Neural cell (in vitro differentiated cells): ENCODE data around the gene IL24. TPM values are rescaled to one million over a fixed set of nuclear protein-coding genes. Genes with fewer than 3 reads are reported as not detected.

Experiments
- H2AFZ ChIP-seq: fragments of 200-600, 300-800 bp; sonication (generic), shearing (Covaris generic); 2 replicates; pipeline ENCODE4 v1.6.0; 2014; ENCODE audit warnings: low read depth, mild to moderate bottlenecking, antibody characterized with exemption, low read length, moderate library complexity
- H3F3A ChIP-seq: fragments of 200-600 bp; shearing (Covaris generic); 2 replicates; pipeline ENCODE4 v1.6.1; 2016; ENCODE audit warnings: mild to moderate bottlenecking, moderate library complexity, mixed read lengths, antibody characterized with exemption, low read length; ENCODE audit not compliant: insufficient read depth, poor library complexity, severe bottlenecking
- H3K27ac ChIP-seq: fragments of 200-600, 300-800 bp; sonication (generic), shearing (Covaris generic); 2 replicates; pipeline ENCODE4 v1.5.1; 2014; ENCODE audit warnings: mild to moderate bottlenecking, low read length, moderate library complexity
- H3K27me3 ChIP-seq: fragments of 300-800, 200-600 bp; sonication (generic), shearing (Covaris generic); 2 replicates; pipeline ENCODE4 v1.6.0; 2014; ENCODE audit warnings: mild to moderate bottlenecking, low read depth, low read length, moderate library complexity; ENCODE audit not compliant: insufficient read depth
- H3K36me3 ChIP-seq: fragments of 300-800, 200-600 bp; sonication (generic), shearing (Covaris generic); 2 replicates; pipeline ENCODE4 v1.5.1; 2014; ENCODE audit warnings: mild to moderate bottlenecking, antibody characterized with exemption, low read length, moderate library complexity; ENCODE audit not compliant: insufficient read depth
- H3K4me2 ChIP-seq: fragments of 300-800, 200-600 bp; sonication (generic), shearing (Covaris generic); 2 replicates; pipeline ENCODE4 v1.6.0; 2014; ENCODE audit warnings: mild to moderate bottlenecking, low read length
- H3K4me3 ChIP-seq: fragments of 300-800, 200-600 bp; sonication (generic), shearing (Covaris generic); 2 replicates; pipeline ENCODE4 v1.5.1; 2014; ENCODE audit warnings: mild to moderate bottlenecking, low read length, moderate library complexity
- H3K79me2 ChIP-seq: fragments of 200-600 bp; shearing (Covaris generic); replicated peaks from 2 replicates; pipeline ENCODE4 v1.6.0; 2014; ENCODE audit warnings: mild to moderate bottlenecking, low read length, moderate library complexity; ENCODE audit not compliant: insufficient read depth
- H3K9ac ChIP-seq: fragments of 300-800, 200-600 bp; sonication (generic), shearing (Covaris generic); 2 replicates; pipeline ENCODE4 v1.6.1; 2016; ENCODE audit warnings: mild to moderate bottlenecking, low read length, mixed read lengths
- H3K9me2 ChIP-seq: fragments of 200-600 bp; shearing (Covaris generic); 2 replicates; pipeline ENCODE4 v1.6.1; 2016; ENCODE audit warnings: mild to moderate bottlenecking, low read length, mixed read lengths; ENCODE audit not compliant: insufficient read depth
- H3K9me3 ChIP-seq: fragments of 200-600, 300-800 bp; sonication (generic), shearing (Covaris generic); 2 replicates; pipeline ENCODE4 v1.6.1; 2016; ENCODE audit warnings: mild to moderate bottlenecking, mixed run types, low read length, moderate library complexity, mixed read lengths
- H4K20me1 ChIP-seq: fragments of 200-600 bp; shearing (Covaris generic); 2 replicates; pipeline ENCODE4 v1.6.1; 2016; ENCODE audit warnings: mild to moderate bottlenecking, mixed run types; ENCODE audit not compliant: insufficient read depth
- EP300 ChIP-seq: fragments of 450-650 bp; conservative IDR thresholded peaks from 2 replicates; pipeline ENCODE4 v1.6.1; 2014; ENCODE audit warnings: antibody characterized with exemption, mild to moderate bottlenecking, moderate library complexity; ENCODE audit not compliant: poor library complexity, severe bottlenecking
- EZH2 ChIP-seq: fragments of 200-600, 300-800 bp; shearing (Covaris generic), sonication (generic); IDR thresholded peaks from 2 replicates; pipeline ENCODE4 v1.6.1; 2014; ENCODE audit warnings: antibody characterized with exemption, low read length, borderline replicate concordance, mild to moderate bottlenecking; ENCODE audit not compliant: insufficient read depth, poor library complexity, severe bottlenecking
- MXI1 ChIP-seq: fragments of 450-650 bp; conservative IDR thresholded peaks from 2 replicates; pipeline ENCODE4 v1.6.1; 2014; ENCODE audit warnings: antibody characterized with exemption, mild to moderate bottlenecking; ENCODE audit not compliant: poor library complexity, severe bottlenecking
- POLR2AphosphoS5 ChIP-seq: IDR thresholded peaks from 2 replicates; pipeline ENCODE4 v1.6.1; 2012
- RAD21 ChIP-seq: fragments of 450-650 bp; conservative IDR thresholded peaks from 2 replicates; pipeline ENCODE4 v1.6.1; 2014; ENCODE audit warnings: antibody characterized with exemption, mild to moderate bottlenecking, moderate library complexity
- SMC3 ChIP-seq: fragments of 450-650 bp; conservative IDR thresholded peaks from 2 replicates; pipeline ENCODE4 v1.6.1; 2014; ENCODE audit warnings: antibody characterized with exemption, mild to moderate bottlenecking, moderate library complexity; ENCODE audit not compliant: poor library complexity
- TAF1 ChIP-seq: IDR thresholded peaks from 2 replicates; pipeline ENCODE4 v1.6.1; 2012; ENCODE audit warnings: low read depth
- polyA plus RNA-seq: library from polyadenylated mRNA; depleted of rRNA; stranded (reverse); fragments of >200 nt; gene quantifications from 2 replicates; pipeline ENCODE4 v1.2.3, GENCODE V29; 2014
- TF ChIP-seq, protein P1 (sequence below): IDR thresholded peaks from 2 replicates; pipeline ENCODE4 v1.6.1; 2012; ENCODE audit warnings: borderline replicate concordance
- TF ChIP-seq, protein P2 (sequence below): fragments of 450-650 bp; IDR thresholded peaks from 2 replicates; pipeline ENCODE4 v1.5.1; 2014; ENCODE audit warnings: antibody characterized with exemption, mild to moderate bottlenecking, moderate library complexity; ENCODE audit not compliant: poor library complexity, severe bottlenecking

The IL24 gene
- polyA plus RNA-seq, 1 donor from 2014 or later: not detected

DNA sequence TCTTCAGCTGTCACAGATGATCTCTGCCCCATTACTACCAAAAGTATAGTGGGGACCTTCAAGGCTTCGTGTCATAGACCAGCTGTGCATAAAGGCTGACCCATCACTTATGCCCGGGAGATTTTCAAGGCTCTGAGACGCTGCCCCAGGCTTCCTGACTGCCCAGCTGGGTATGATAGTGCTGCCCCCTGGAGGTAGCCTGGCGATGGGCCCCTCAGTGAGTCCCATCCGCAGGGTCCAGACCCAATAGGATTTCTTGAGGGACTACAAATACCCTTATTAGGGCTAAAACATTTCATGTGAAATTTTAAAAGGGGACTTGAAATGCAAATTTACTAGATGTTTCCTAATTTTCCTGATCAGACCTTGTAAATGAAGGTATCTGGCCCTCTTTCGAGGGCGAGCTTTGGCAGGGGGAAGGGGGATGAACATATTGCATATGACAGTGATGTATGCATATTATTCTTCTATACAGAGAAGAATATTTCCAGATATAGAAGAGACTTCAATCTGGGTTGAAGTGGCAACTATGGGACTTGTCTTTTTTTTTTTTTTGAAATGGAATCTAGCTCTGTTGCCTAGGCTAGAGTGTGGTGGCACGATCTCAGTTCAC is 36.2 kb downstream of the IL24 start:
- H3K79me2 ChIP-seq: no peaks in the 10 kb centered on the region
- no peaks in the 10 kb centered on the region for H3K9me3 ChIP-seq
- H3K36me3 ChIP-seq: no peaks in the 10 kb centered on the region
- no peaks in the 10 kb centered on the region for H4K20me1 ChIP-seq
- H2AFZ ChIP-seq: no peak overlapping the region
- H3K27me3 ChIP-seq: no peaks in the 10 kb centered on the region
- H3K4me2 ChIP-seq: no peak overlapping the region
- H3K9ac ChIP-seq: no peak overlapping the region
- no peak overlapping the region for H3K4me3 ChIP-seq
- no peaks in the 10 kb centered on the region for H3K9me2 ChIP-seq
- TF ChIP-seq TAF1: no peak
- TF ChIP-seq MXI1: no peak
- TF ChIP-seq SMC3: no peak
- TF ChIP-seq EP300: no peak
- no peak for TF ChIP-seq EZH2
- TF ChIP-seq RAD21: no peak
- TF ChIP-seq, protein P1, sequence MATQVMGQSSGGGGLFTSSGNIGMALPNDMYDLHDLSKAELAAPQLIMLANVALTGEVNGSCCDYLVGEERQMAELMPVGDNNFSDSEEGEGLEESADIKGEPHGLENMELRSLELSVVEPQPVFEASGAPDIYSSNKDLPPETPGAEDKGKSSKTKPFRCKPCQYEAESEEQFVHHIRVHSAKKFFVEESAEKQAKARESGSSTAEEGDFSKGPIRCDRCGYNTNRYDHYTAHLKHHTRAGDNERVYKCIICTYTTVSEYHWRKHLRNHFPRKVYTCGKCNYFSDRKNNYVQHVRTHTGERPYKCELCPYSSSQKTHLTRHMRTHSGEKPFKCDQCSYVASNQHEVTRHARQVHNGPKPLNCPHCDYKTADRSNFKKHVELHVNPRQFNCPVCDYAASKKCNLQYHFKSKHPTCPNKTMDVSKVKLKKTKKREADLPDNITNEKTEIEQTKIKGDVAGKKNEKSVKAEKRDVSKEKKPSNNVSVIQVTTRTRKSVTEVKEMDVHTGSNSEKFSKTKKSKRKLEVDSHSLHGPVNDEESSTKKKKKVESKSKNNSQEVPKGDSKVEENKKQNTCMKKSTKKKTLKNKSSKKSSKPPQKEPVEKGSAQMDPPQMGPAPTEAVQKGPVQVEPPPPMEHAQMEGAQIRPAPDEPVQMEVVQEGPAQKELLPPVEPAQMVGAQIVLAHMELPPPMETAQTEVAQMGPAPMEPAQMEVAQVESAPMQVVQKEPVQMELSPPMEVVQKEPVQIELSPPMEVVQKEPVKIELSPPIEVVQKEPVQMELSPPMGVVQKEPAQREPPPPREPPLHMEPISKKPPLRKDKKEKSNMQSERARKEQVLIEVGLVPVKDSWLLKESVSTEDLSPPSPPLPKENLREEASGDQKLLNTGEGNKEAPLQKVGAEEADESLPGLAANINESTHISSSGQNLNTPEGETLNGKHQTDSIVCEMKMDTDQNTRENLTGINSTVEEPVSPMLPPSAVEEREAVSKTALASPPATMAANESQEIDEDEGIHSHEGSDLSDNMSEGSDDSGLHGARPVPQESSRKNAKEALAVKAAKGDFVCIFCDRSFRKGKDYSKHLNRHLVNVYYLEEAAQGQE: no peak
- TF ChIP-seq, protein P2, sequence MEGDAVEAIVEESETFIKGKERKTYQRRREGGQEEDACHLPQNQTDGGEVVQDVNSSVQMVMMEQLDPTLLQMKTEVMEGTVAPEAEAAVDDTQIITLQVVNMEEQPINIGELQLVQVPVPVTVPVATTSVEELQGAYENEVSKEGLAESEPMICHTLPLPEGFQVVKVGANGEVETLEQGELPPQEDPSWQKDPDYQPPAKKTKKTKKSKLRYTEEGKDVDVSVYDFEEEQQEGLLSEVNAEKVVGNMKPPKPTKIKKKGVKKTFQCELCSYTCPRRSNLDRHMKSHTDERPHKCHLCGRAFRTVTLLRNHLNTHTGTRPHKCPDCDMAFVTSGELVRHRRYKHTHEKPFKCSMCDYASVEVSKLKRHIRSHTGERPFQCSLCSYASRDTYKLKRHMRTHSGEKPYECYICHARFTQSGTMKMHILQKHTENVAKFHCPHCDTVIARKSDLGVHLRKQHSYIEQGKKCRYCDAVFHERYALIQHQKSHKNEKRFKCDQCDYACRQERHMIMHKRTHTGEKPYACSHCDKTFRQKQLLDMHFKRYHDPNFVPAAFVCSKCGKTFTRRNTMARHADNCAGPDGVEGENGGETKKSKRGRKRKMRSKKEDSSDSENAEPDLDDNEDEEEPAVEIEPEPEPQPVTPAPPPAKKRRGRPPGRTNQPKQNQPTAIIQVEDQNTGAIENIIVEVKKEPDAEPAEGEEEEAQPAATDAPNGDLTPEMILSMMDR: no peak
- TF ChIP-seq POLR2AphosphoS5: no peak
- no peaks in the 10 kb centered on the region for H3F3A ChIP-seq
- no peak overlapping the region for H3K27ac ChIP-seq

- Histone ChIP-seq H3K9ac (no peak overlapping the region), H3K4me2 (no peak overlapping the region), H2AFZ (no peak overlapping the region), H3K27me3 (no peaks in the 10 kb centered on the region), H4K20me1 (no peaks in the 10 kb centered on the region), H3K36me3 (no peaks in the 10 kb centered on the region), H3K27ac (no peak overlapping the region), H3K9me2 (no peaks in the 10 kb centered on the region), H3K4me3 (no peak overlapping the region), H3K79me2 (no peaks in the 10 kb centered on the region), H3K9me3 (no peaks in the 10 kb centered on the region), H3F3A (no peaks in the 10 kb centered on the region)
- TF ChIP-seq TAF1: no peak
- TF ChIP-seq RAD21: no peak
- TF ChIP-seq, protein P2: no peak
- TF ChIP-seq MXI1: no peak
- TF ChIP-seq, protein P1: no peak
- no peak for TF ChIP-seq POLR2AphosphoS5
These were observed 38.3 kb downstream of the IL24 start for GRCh38 chr1:206935491-206936067.
